HepG2 (cell line): ENCODE measurements around the gene NREP. TPM values are rescaled to one million over a fixed set of nuclear protein-coding genes. Genes with fewer than 3 reads are reported as not detected.

Experiments used
- CREB1 ChIP-seq, 2 experiments: fragments of 450-650 bp in 1 of 2; IDR thresholded peaks; 2 replicates each; pipeline ENCODE4 v1.6.1; 2016 to 2017; ENCODE audit warnings: control low read depth in 1 of 2, mild to moderate bottlenecking in 1 of 2, missing compliant biosample characterization in 1 of 2, missing genetic modification characterization in 1 of 2
- CREM ChIP-seq, 2 experiments: sonication (generic) in 1 of 2; formaldehyde crosslinking in 1 of 2; IDR thresholded peaks; 2 replicates each; pipeline versions ENCODE4 v1.4.0 to v1.6.1; 2016 to 2020; ENCODE audit warnings: antibody characterized with exemption in 1 of 2, mild to moderate bottlenecking in 1 of 2, missing genetic modification reagents in 1 of 2
- FOXO1 ChIP-seq: sonication (generic); formaldehyde crosslinking; IDR thresholded peaks from 2 replicates; pipeline ENCODE4 v1.4.0; 2020; ENCODE audit warnings: missing genetic modification reagents
- FOXP1 ChIP-seq, 2 experiments: fragments of 450-650 bp in 1 of 2; IDR thresholded peaks; 2 replicates each; pipeline ENCODE4 v1.6.1; 2017 to 2018; ENCODE audit warnings: antibody characterized with exemption in 1 of 2
- GABPA ChIP-seq, 2 experiments: IDR thresholded peaks; 2 replicates each; pipeline ENCODE4 v1.6.1; 2011 to 2016; ENCODE audit warnings: low read depth in 2 of 2, low read length in 1 of 2, missing biosample characterization in 1 of 2, missing genetic modification characterization in 1 of 2
- JUND ChIP-seq: sonication (generic); formaldehyde crosslinking; IDR thresholded peaks from 2 replicates; pipeline ENCODE4 v1.8.0; 2022; ENCODE audit warnings: mild to moderate bottlenecking, missing genetic modification reagents
- MED1 ChIP-seq: sonication (generic); formaldehyde crosslinking; IDR thresholded peaks from 2 replicates; pipeline ENCODE4 v1.4.0; 2020; ENCODE audit warnings: missing genetic modification reagents
- NCOA2 ChIP-seq: sonication (generic); formaldehyde crosslinking; IDR thresholded peaks from 2 replicates; pipeline ENCODE4 v1.8.0; 2022; ENCODE audit warnings: inconsistent platforms
- NR2F1 ChIP-seq, 2 experiments: fragments of 450-650 bp in 1 of 2; formaldehyde crosslinking in 1 of 2; IDR thresholded peaks; 2 replicates each; pipeline versions ENCODE4 v1.5.0 to v1.6.1; 2016 to 2020; ENCODE audit warnings: mild to moderate bottlenecking in 1 of 2, missing compliant biosample characterization in 1 of 2, missing genetic modification reagents in 1 of 2, moderate library complexity in 1 of 2
- NR2F6 ChIP-seq, 2 experiments: IDR thresholded peaks; 2 replicates each; pipeline ENCODE4 v1.6.1; 2016; ENCODE audit warnings: antibody characterized with exemption in 1 of 2, mild to moderate bottlenecking in 1 of 2
- RXRB ChIP-seq: IDR thresholded peaks from 2 replicates; pipeline ENCODE4 v1.6.1; 2016; ENCODE audit warnings: borderline replicate concordance, missing genetic modification reagents, missing compliant biosample characterization
- YEATS4 ChIP-seq: sonication (generic); formaldehyde crosslinking; IDR thresholded peaks from 2 replicates; pipeline ENCODE4 v1.4.0; 2020; ENCODE audit warnings: missing genetic modification reagents, borderline replicate concordance
- ZFP62 ChIP-seq: sonication (generic); formaldehyde crosslinking; IDR thresholded peaks from 2 replicates; pipeline ENCODE4 v1.4.0; 2020; ENCODE audit warnings: missing genetic modification reagents
- ZNF431 ChIP-seq: sonication (generic); formaldehyde crosslinking; IDR thresholded peaks from 2 replicates; pipeline ENCODE4 v1.9.0; 2022; ENCODE audit warnings: missing genetic modification reagents, low read depth, mild to moderate bottlenecking, borderline replicate concordance
- ZNF501 ChIP-seq: sonication (generic); formaldehyde crosslinking; IDR thresholded peaks from 2 replicates; pipeline ENCODE4 v1.5.1; 2020; ENCODE audit warnings: mild to moderate bottlenecking, moderate library complexity, missing genetic modification reagents
- ZNF674 ChIP-seq: sonication (generic); formaldehyde crosslinking; IDR thresholded peaks from 2 replicates; pipeline ENCODE4 v1.5.0; 2020; ENCODE audit warnings: low read depth, mild to moderate bottlenecking, missing genetic modification reagents
- polyA plus RNA-seq, 8 experiments: library from polyadenylated mRNA; depleted of rRNA in 3 of 8; stranded (reverse) in 7 of 8; unstranded in 1 of 8; fragments of >200 nt; fragmentation: Illumina TruSeq in 4 of 8; extraction: Trizol in 4 of 8; gene quantifications; 2 replicates each; pipeline versions ENCODE4 v1.2.1 to v1.2.3, GENCODE V29; 2011 to 2016; ENCODE audit warnings: low read depth in 4 of 8, missing spikeins in 1 of 8, mixed read lengths in 1 of 8; ENCODE audit not compliant: insufficient read depth in 1 of 8
- total RNA-seq, 5 experiments: library from RNA; depleted of rRNA; stranded (reverse); fragments of >200 nt; fragmentation: Illumina TruSeq; extraction: Trizol; gene quantifications; 2 replicates each; pipeline ENCODE4 v1.2.3, GENCODE V29; 2016; ENCODE audit warnings: low read depth in 1 of 5
- TF ChIP-seq, protein P1 (sequence below): sonication (generic); formaldehyde crosslinking; IDR thresholded peaks from 2 replicates; pipeline ENCODE4 v1.4.0; 2020; ENCODE audit warnings: missing genetic modification reagents
- TF ChIP-seq, protein P2 (sequence below), 2 experiments: fragments of 450-650 bp in 1 of 2; sonication (generic) in 1 of 2; formaldehyde crosslinking; IDR thresholded peaks; 2 replicates each; pipeline versions ENCODE4 v1.5.0 to v1.8.0; 2020 to 2022; ENCODE audit warnings: mild to moderate bottlenecking in 1 of 2, missing genetic modification reagents in 1 of 2
- TF ChIP-seq, protein P3 (sequence below): sonication (generic); formaldehyde crosslinking; IDR thresholded peaks from 2 replicates; pipeline ENCODE4 v1.4.0; 2020; ENCODE audit warnings: missing genetic modification reagents, mild to moderate bottlenecking, borderline replicate concordance
- TF ChIP-seq, protein P4 (sequence below): sonication (generic); formaldehyde crosslinking; conservative IDR thresholded peaks from 2 replicates; pipeline ENCODE4 v1.4.0; 2020; ENCODE audit warnings: missing genetic modification reagents

Gene NREP
- total and polyA plus RNA-seq, 2 of the 13 experiments (the other 11 are each of a cell fraction or from before 2014, with no cell fraction given): 40.5 to 102 TPM

DNA sequence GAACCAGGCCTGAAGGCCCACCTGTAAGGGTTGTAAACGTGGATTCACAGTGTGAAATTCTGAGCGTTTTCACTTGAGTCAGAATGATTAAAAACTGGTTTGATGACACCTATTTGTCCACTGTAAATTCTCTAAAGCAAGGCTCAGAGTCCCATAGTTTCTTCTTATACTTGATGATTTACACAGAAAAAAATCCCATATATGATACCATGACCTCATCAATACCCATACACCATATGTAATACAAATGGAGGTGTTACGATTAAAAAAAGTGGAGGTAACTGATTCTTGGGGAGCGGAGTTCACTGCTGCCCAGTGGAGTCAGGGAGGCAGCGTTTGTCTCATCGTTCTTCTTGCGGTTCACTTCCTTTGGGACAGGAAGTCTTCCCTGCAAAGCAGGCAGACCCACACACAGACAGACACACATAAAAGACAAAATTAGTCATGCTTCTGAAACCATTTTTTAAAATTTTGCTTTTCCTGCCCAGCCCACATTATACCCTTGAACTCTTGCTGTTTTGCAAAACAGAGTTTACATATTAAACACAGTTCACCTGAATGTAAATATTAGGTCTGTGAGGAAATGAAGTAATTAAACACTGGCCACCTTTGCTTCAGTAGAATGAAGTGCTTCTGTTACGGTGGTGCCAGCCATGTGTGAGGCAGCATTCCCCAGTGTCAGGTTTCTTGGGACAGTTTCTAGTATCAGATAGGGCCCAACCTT lies 26.2 kb downstream of the NREP start (continued):
- TF ChIP-seq, protein P1, sequence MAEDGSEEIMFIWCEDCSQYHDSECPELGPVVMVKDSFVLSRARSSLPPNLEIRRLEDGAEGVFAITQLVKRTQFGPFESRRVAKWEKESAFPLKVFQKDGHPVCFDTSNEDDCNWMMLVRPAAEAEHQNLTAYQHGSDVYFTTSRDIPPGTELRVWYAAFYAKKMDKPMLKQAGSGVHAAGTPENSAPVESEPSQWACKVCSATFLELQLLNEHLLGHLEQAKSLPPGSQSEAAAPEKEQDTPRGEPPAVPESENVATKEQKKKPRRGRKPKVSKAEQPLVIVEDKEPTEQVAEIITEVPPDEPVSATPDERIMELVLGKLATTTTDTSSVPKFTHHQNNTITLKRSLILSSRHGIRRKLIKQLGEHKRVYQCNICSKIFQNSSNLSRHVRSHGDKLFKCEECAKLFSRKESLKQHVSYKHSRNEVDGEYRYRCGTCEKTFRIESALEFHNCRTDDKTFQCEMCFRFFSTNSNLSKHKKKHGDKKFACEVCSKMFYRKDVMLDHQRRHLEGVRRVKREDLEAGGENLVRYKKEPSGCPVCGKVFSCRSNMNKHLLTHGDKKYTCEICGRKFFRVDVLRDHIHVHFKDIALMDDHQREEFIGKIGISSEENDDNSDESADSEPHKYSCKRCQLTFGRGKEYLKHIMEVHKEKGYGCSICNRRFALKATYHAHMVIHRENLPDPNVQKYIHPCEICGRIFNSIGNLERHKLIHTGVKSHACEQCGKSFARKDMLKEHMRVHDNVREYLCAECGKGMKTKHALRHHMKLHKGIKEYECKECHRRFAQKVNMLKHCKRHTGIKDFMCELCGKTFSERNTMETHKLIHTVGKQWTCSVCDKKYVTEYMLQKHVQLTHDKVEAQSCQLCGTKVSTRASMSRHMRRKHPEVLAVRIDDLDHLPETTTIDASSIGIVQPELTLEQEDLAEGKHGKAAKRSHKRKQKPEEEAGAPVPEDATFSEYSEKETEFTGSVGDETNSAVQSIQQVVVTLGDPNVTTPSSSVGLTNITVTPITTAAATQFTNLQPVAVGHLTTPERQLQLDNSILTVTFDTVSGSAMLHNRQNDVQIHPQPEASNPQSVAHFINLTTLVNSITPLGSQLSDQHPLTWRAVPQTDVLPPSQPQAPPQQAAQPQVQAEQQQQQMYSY: 0 out of 2 replicates have a peak, but pooled peaks have one; percentile 32
- TF ChIP-seq YEATS4: peak; percentile 29; the same call in 1 of the 2 replicates
- TF ChIP-seq ZFP62: no peak
- TF ChIP-seq, protein P2, sequence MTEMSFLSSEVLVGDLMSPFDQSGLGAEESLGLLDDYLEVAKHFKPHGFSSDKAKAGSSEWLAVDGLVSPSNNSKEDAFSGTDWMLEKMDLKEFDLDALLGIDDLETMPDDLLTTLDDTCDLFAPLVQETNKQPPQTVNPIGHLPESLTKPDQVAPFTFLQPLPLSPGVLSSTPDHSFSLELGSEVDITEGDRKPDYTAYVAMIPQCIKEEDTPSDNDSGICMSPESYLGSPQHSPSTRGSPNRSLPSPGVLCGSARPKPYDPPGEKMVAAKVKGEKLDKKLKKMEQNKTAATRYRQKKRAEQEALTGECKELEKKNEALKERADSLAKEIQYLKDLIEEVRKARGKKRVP (CRISPR knock-in tag; IDR thresholded peaks at IDR 0.05): peak in 1 of 2 experiments; percentile 60; a peak in 2 of 4 replicates
- peak; percentile 75 for TF ChIP-seq NR2F6 (IDR thresholded peaks at IDR 0.05)
- peak; percentile 74; the same call in 1 of the 2 replicates for TF ChIP-seq NR2F6 (CRISPR knock-in tag; IDR thresholded peaks at IDR 0.05)
- no peak; the same call in 1 of the 2 replicates for TF ChIP-seq CREB1 (IDR thresholded peaks at IDR 0.05)
- TF ChIP-seq CREB1 (CRISPR knock-in tag; IDR thresholded peaks at IDR 0.05): peak; percentile 47
- TF ChIP-seq ZNF501: no peak
- TF ChIP-seq, protein P3, sequence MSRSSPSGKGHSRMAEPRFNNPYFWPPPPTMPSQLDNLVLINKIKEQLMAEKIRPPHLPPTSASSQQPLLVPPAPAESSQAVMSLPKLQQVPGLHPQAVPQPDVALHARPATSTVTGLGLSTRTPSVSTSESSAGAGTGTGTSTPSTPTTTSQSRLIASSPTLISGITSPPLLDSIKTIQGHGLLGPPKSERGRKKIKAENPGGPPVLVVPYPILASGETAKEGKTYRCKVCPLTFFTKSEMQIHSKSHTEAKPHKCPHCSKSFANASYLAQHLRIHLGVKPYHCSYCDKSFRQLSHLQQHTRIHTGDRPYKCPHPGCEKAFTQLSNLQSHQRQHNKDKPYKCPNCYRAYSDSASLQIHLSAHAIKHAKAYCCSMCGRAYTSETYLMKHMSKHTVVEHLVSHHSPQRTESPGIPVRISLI (CRISPR knock-in tag): no peak
- peak; percentile 80 for TF ChIP-seq RXRB (CRISPR knock-in tag)
- peak in 1 of 2 experiments; percentile 63; a peak in 1 of 4 replicates for TF ChIP-seq NR2F1 (CRISPR knock-in tag; IDR thresholded peaks at IDR 0.05)
- TF ChIP-seq JUND (CRISPR knock-in tag): 0 out of 2 replicates have a peak, but pooled peaks have one; percentile 26
- TF ChIP-seq ZNF674: no peak
- TF ChIP-seq FOXP1 (IDR thresholded peaks at IDR 0.05): no peak
- TF ChIP-seq FOXP1 (CRISPR knock-in tag; IDR thresholded peaks at IDR 0.05): peak; percentile 87
- TF ChIP-seq, protein P4, sequence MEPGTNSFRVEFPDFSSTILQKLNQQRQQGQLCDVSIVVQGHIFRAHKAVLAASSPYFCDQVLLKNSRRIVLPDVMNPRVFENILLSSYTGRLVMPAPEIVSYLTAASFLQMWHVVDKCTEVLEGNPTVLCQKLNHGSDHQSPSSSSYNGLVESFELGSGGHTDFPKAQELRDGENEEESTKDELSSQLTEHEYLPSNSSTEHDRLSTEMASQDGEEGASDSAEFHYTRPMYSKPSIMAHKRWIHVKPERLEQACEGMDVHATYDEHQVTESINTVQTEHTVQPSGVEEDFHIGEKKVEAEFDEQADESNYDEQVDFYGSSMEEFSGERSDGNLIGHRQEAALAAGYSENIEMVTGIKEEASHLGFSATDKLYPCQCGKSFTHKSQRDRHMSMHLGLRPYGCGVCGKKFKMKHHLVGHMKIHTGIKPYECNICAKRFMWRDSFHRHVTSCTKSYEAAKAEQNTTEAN (CRISPR knock-in tag): peak; percentile 70; the same call in 1 of the 2 replicates
- peak; percentile 65 for TF ChIP-seq CREM (IDR thresholded peaks at IDR 0.05)
- no peak for TF ChIP-seq CREM (CRISPR knock-in tag; IDR thresholded peaks at IDR 0.05)
- no peak for TF ChIP-seq ZNF431 (CRISPR knock-in tag)
- TF ChIP-seq NCOA2 (CRISPR knock-in tag): peak; percentile 91
- TF ChIP-seq MED1 (CRISPR knock-in tag): peak; percentile 94
- TF ChIP-seq GABPA (IDR thresholded peaks at IDR 0.05; ENCODE audit: low read depth, low read length): peak; percentile 19; the same call in 1 of the 2 replicates
- TF ChIP-seq GABPA (CRISPR knock-in tag; IDR thresholded peaks at IDR 0.05; ENCODE audit: low read depth): peak; percentile 78
- peak; percentile 73; the same call in 1 of the 2 replicates for TF ChIP-seq FOXO1 (CRISPR knock-in tag)
